Measurements from ENCODE around the gene LLCFC1. TPM values are rescaled to one million over a fixed set of nuclear protein-coding genes. Genes with fewer than 3 reads are reported as not detected.
A peak's percentile ranks its signal among the peaks of the same experiment; 100 is the strongest.
"Not testable (repeated sequence)": the region's sequence is repeated elsewhere in the genome, so short reads cannot be mapped to it uniquely, and the experiment has no call there.

Gene LLCFC1
- total and polyA plus RNA-seq, 2 of the 8 experiments (the other 6 are each of a cell fraction or from before 2014, with no cell fraction given) = not detected

GRCh38 chr7:142978402-142978801 lies 39.1 kb downstream of the LLCFC1 start:
- CTCF ChIA-PET (ENCODE audit: partially characterized antibody) = interaction anchor here (1.9 kb wide), 1 partner anchor 262 kb away, joined by 5 read pairs; no protein-coding TSS in a partner anchor
- H2AFZ ChIP-seq (ENCODE audit: low read length); H2BK12ac ChIP-seq (ENCODE audit: low read depth, low read length); H4K8ac ChIP-seq (ENCODE audit: extremely low read depth, insufficient read depth, low read length); H3K18ac ChIP-seq (ENCODE audit: extremely low read depth, low read length); H3K4me1 ChIP-seq (replicated peaks in 1 of 4; ENCODE audit: control insufficient read depth in 3 of 4, insufficient read depth in 4 of 4, low read length in 3 of 4); H2BK120ac ChIP-seq (replicated peaks; ENCODE audit: low read depth, low read length); H3K9ac ChIP-seq (replicated peaks in 1 of 4; ENCODE audit: extremely low read depth in 1 of 4, low read depth in 3 of 4, low read length in 3 of 4); H3K56ac ChIP-seq (replicated peaks; ENCODE audit: insufficient read length, low read depth, low read length); H3K27ac ChIP-seq (ENCODE audit: low read depth, low read length); H2BK15ac ChIP-seq (ENCODE audit: low read length); H3K27me3 ChIP-seq (replicated peaks in 1 of 4; ENCODE audit: control insufficient read depth in 3 of 4, extremely low read depth in 1 of 4, insufficient read depth in 3 of 4, low read length in 3 of 4); FAIRE-seq; H4K20me1 ChIP-seq (replicated peaks in 1 of 2; ENCODE audit: control insufficient read depth in 1 of 2, insufficient read depth in 2 of 2, low read length in 2 of 2); H3K4me2 ChIP-seq (ENCODE audit: insufficient read depth in 1 of 2, low read depth in 2 of 2, low read length in 2 of 2); H3K4ac ChIP-seq (replicated peaks; ENCODE audit: insufficient read length, low read depth, low read length); H3K36me3 ChIP-seq (ENCODE audit: control insufficient read depth in 2 of 4, insufficient read depth in 4 of 4, low read length in 3 of 4); H3K79me1 ChIP-seq (ENCODE audit: low read depth, low read length); H3K14ac ChIP-seq (ENCODE audit: insufficient read length); H2BK20ac ChIP-seq (ENCODE audit: low read length); H2BK5ac ChIP-seq (ENCODE audit: low read depth, low read length); H3K23me2 ChIP-seq (ENCODE audit: low read depth, low read length); H4K91ac ChIP-seq (replicated peaks; ENCODE audit: insufficient read length, low read length); H3K9me3 ChIP-seq (ENCODE audit: insufficient read depth in 2 of 2, low read depth in 1 of 2, low read length in 1 of 2); DNase-seq (ENCODE audit: low read depth in 1 of 2, low spot score in 2 of 2); H3K79me2 ChIP-seq (ENCODE audit: control insufficient read depth in 1 of 2, insufficient read depth in 2 of 2, low read length in 2 of 2); H3K4me3 ChIP-seq (ENCODE audit: extremely low read depth in 1 of 4, insufficient read depth in 2 of 4, low read depth in 3 of 4, low read length in 4 of 4); H2AK5ac ChIP-seq (ENCODE audit: low read depth, low read length); H4K5ac ChIP-seq (ENCODE audit: insufficient read length, low read depth, low read length); H3K23ac ChIP-seq (ENCODE audit: insufficient read length); POLR2A ChIA-PET (ENCODE audit: partially characterized antibody): not testable (repeated sequence)
- WGBS, 2 experiments (ENCODE audit: extremely low coverage in 1 of 2, insufficient coverage in 1 of 2, insufficient read length in 1 of 2, insufficient replicate concordance in 2 of 2, low coverage in 1 of 2, low lambda C conversion rate in 2 of 2, missing lambda C conversion rate in 1 of 2) = 88% methylated on average over 4 of the region's 4 CpGs; no CpG with 5 or more reads in 1 of the 2 experiments
- peak; percentile 44; the same call in 1 of the 2 replicates for TF ChIP-seq KDM1A (IDR thresholded peaks at IDR 0.05; ENCODE audit: borderline replicate concordance, low read length)
